IMR-90 (cell line): ENCODE results near the gene PPP2R1B. TPM values are rescaled to one million over a fixed set of nuclear protein-coding genes. Genes with fewer than 3 reads are reported as not detected.

Experiments used
- ATAC-seq: fragments of 200-7000 bp; cut with Tn5 transposase; 2 replicates; pipeline ENCODE4 v1.9.1; 2020; ENCODE audit warnings: low read depth, mild to moderate bottlenecking, moderate library complexity
- BruUV-seq: library from RNA; stranded (reverse); fragments of 400-500 nt; replicated peaks from 2 replicates; lab custom pipeline; 2021; lab: Mats Ljungman, UMichigan
- CTCF ChIA-PET: fragments of 300-600 bp; formaldehyde crosslinking; extraction: SDS; loops from one replicate; lab custom pipeline; 2021; ENCODE audit warnings: antibody characterized with exemption; lab: Yijun Ruan, JAX
- POLR2A ChIA-PET: fragments of 300-600 bp; sonication (Branson Sonifier 250); formaldehyde crosslinking; loops from one replicate; lab custom pipeline; 2022; ENCODE audit warnings: antibody characterized with exemption; ENCODE audit not compliant: unreplicated experiment; lab: Charles Lee
- DNase-seq: peaks from one replicate; pipeline ENCODE4 v3.0.0; 2013
- H2AFZ ChIP-seq: replicated peaks from 2 replicates; pipeline ENCODE3; 2013; ENCODE audit warnings: low read length, mild to moderate bottlenecking; ENCODE audit not compliant: poor library complexity
- H2AK5ac ChIP-seq: 2 replicates; pipeline ENCODE4 v1.6.1; 2013; ENCODE audit warnings: low read depth, low read length, inconsistent platforms
- H2AK9ac ChIP-seq: replicated peaks from 2 replicates; pipeline ENCODE3; 2013; ENCODE audit warnings: mild to moderate bottlenecking, low read depth, low read length, moderate library complexity; ENCODE audit not compliant: poor library complexity
- H2BK120ac ChIP-seq: 2 replicates; pipeline ENCODE4 v1.6.1; 2013; ENCODE audit warnings: low read depth, low read length, inconsistent platforms
- H2BK15ac ChIP-seq: 3 replicates; pipeline ENCODE4 v1.6.1; 2013; ENCODE audit warnings: low read depth, low read length, inconsistent platforms
- H2BK20ac ChIP-seq: 2 replicates; pipeline ENCODE4 v1.6.1; 2013; ENCODE audit warnings: low read depth, mild to moderate bottlenecking, inconsistent platforms, low read length, moderate library complexity
- H2BK5ac ChIP-seq: 2 replicates; pipeline ENCODE4 v1.6.1; 2013; ENCODE audit warnings: mild to moderate bottlenecking, low read depth, low read length, inconsistent platforms; ENCODE audit not compliant: poor library complexity, severe bottlenecking
- H3K14ac ChIP-seq: replicated peaks from 2 replicates; pipeline ENCODE4 v1.6.1; 2013; ENCODE audit warnings: low read depth, low read length, inconsistent platforms
- H3K18ac ChIP-seq: 2 replicates; pipeline ENCODE4 v1.6.1; 2013; ENCODE audit warnings: low read depth, low read length, control low read depth
- H3K23ac ChIP-seq: 2 replicates; pipeline ENCODE4 v1.6.1; 2013; ENCODE audit warnings: low read depth, low read length, inconsistent platforms
- H3K27ac ChIP-seq: 2 replicates; pipeline ENCODE4 v1.5.1; 2013; ENCODE audit warnings: mild to moderate bottlenecking, control low read depth, low read length; ENCODE audit not compliant: insufficient read depth
- H3K27me3 ChIP-seq: 2 replicates; pipeline ENCODE4 v1.6.1; 2013; ENCODE audit warnings: low read length; ENCODE audit not compliant: control insufficient read depth, insufficient read depth
- H3K36me3 ChIP-seq: 2 replicates; pipeline ENCODE4 v1.6.1; 2013; ENCODE audit warnings: low read length, mixed read lengths; ENCODE audit not compliant: control insufficient read depth, insufficient read depth
- H3K4ac ChIP-seq: 2 replicates; pipeline ENCODE4 v1.6.1; 2013; ENCODE audit warnings: low read depth, low read length, inconsistent platforms
- H3K4me1 ChIP-seq: 2 replicates; pipeline ENCODE4 v1.6.1; 2013; ENCODE audit warnings: low read length, mixed read lengths; ENCODE audit not compliant: control insufficient read depth, insufficient read depth
- H3K4me2 ChIP-seq: 2 replicates; pipeline ENCODE4 v1.6.1; 2013; ENCODE audit warnings: low read depth, mild to moderate bottlenecking, control low read depth, low read length, moderate library complexity
- H3K4me3 ChIP-seq: 2 replicates; pipeline ENCODE4 v1.5.1; 2013; ENCODE audit warnings: low read depth, mild to moderate bottlenecking, control low read depth, low read length, moderate library complexity; ENCODE audit not compliant: insufficient read depth
- H3K56ac ChIP-seq: 2 replicates; pipeline ENCODE4 v1.6.1; 2013; ENCODE audit warnings: low read length, inconsistent platforms; ENCODE audit not compliant: insufficient read depth; ENCODE audit errors: extremely low read depth
- H3K79me1 ChIP-seq, 2 experiments: 2 replicates each; pipeline ENCODE4 v1.6.1; 2013; ENCODE audit warnings: low read length in 2 of 2, inconsistent platforms in 1 of 2, low read depth in 1 of 2
- H3K9ac ChIP-seq: 2 replicates; pipeline ENCODE4 v1.6.1; 2013; ENCODE audit warnings: low read depth, low read length, control low read depth
- H3K9me1 ChIP-seq: 2 replicates; pipeline ENCODE4 v1.6.1; 2013; ENCODE audit warnings: low read length, inconsistent platforms; ENCODE audit not compliant: insufficient read depth
- H3K9me3 ChIP-seq: 2 replicates; pipeline ENCODE4 v1.6.1; 2013; ENCODE audit warnings: low read length; ENCODE audit not compliant: control insufficient read depth, insufficient read depth
- H4K20me1 ChIP-seq: 2 replicates; pipeline ENCODE4 v1.6.1; 2013; ENCODE audit warnings: low read length, inconsistent platforms; ENCODE audit not compliant: insufficient read depth
- H4K5ac ChIP-seq: 2 replicates; pipeline ENCODE4 v1.6.1; 2013; ENCODE audit warnings: mild to moderate bottlenecking, low read depth, low read length, control low read depth
- H4K8ac ChIP-seq, 2 experiments: 2 replicates each; pipeline ENCODE4 v1.6.1; 2013; ENCODE audit warnings: low read depth in 2 of 2, low read length in 2 of 2, control low read depth in 1 of 2, inconsistent platforms in 1 of 2
- H4K91ac ChIP-seq: 2 replicates; pipeline ENCODE4 v1.6.1; 2013; ENCODE audit warnings: low read depth, low read length, inconsistent platforms; ENCODE audit not compliant: insufficient read depth
- BHLHE40 ChIP-seq: fragments of 150-350 bp; IDR thresholded peaks from 2 replicates; pipeline ENCODE4 v1.6.1; 2016; ENCODE audit warnings: mild to moderate bottlenecking, low read depth, low read length
- CHD1 ChIP-seq: IDR thresholded peaks from 2 replicates; pipeline ENCODE4 v1.6.1; 2012; ENCODE audit warnings: low read depth, low read length, improper control_type of control experiment
- CTCF ChIP-seq: conservative IDR thresholded peaks from 2 replicates; pipeline ENCODE4 v1.5.1; 2012; ENCODE audit warnings: mild to moderate bottlenecking, low read depth, low read length, improper control_type of control experiment
- ELK1 ChIP-seq: fragments of 150-350 bp; IDR thresholded peaks from 2 replicates; pipeline ENCODE4 v1.6.1; 2016; ENCODE audit warnings: low read depth, mild to moderate bottlenecking, low read length, moderate library complexity, borderline replicate concordance
- FOS ChIP-seq: fragments of 150-350 bp; IDR thresholded peaks from 2 replicates; pipeline ENCODE4 v1.6.1; 2016; ENCODE audit warnings: low read depth, low read length
- MXI1 ChIP-seq: IDR thresholded peaks from 2 replicates; pipeline ENCODE4 v1.6.1; 2012; ENCODE audit warnings: low read depth, mild to moderate bottlenecking, low read length, moderate library complexity, borderline replicate concordance
- NFE2L2 ChIP-seq: fragments of 150-350 bp; IDR thresholded peaks from 2 replicates; pipeline ENCODE4 v1.6.1; 2016; ENCODE audit warnings: low read depth, mild to moderate bottlenecking, low read length
- POLR2A ChIP-seq: IDR thresholded peaks from 2 replicates; pipeline ENCODE4 v1.6.1; 2012; ENCODE audit warnings: mild to moderate bottlenecking, low read depth, low read length
- RAD21 ChIP-seq: IDR thresholded peaks from 2 replicates; pipeline ENCODE4 v1.6.1; 2012; ENCODE audit warnings: low read length, improper control_type of control experiment
- RCOR1 ChIP-seq: IDR thresholded peaks from 2 replicates; pipeline ENCODE4 v1.6.1; 2012; ENCODE audit warnings: mild to moderate bottlenecking, low read length, improper control_type of control experiment; ENCODE audit not compliant: insufficient replicate concordance
- RFX5 ChIP-seq: IDR thresholded peaks from 2 replicates; pipeline ENCODE4 v1.8.0; 2012; ENCODE audit warnings: low read depth, mild to moderate bottlenecking, low read length, moderate library complexity
- SMC3 ChIP-seq: fragments of 150-350 bp; IDR thresholded peaks from 2 replicates; pipeline ENCODE4 v1.6.1; 2016; ENCODE audit warnings: low read depth, mild to moderate bottlenecking, antibody characterized with exemption, low read length, moderate library complexity
- USF2 ChIP-seq: fragments of 150-350 bp; IDR thresholded peaks from 2 replicates; pipeline ENCODE4 v1.6.1; 2017; ENCODE audit warnings: mild to moderate bottlenecking, antibody characterized with exemption, low read length, low read depth
- WGBS, 2 experiments: methylation state at CpG; one replicate each; pipeline versions ENCODE4 v1.1.5 to v1.1.7; 2013; ENCODE audit warnings: missing lambda C conversion rate in 2 of 2; ENCODE audit not compliant: insufficient read length in 1 of 2; ENCODE audit errors: extremely low coverage in 2 of 2; 5-methylcytosine and 5-hydroxymethylcytosine counted together
- dilution Hi-C: fragments of 300-500 bp; cut with HindIII; formaldehyde crosslinking; loops from one replicate; pipeline ENCODE4 v1.14.3; 2018; ENCODE audit warnings: low sequenced_read_pairs; ENCODE audit not compliant: unreplicated experiment
- in situ Hi-C: fragments of 300-500 bp; cut with MboI; formaldehyde crosslinking; loops from 3 replicates; pipeline ENCODE4 v1.14.3; 2019; ENCODE audit warnings: low sequenced_read_pairs, inconsistent platforms, mixed read lengths
- intact Hi-C: fragments of 100-400 bp; cut with micrococcal nuclease; formaldehyde crosslinking; loops from 2 replicates; pipeline ENCODE4 v1.10.0; 2022
- polyA plus RNA-seq, 3 experiments: library from polyadenylated mRNA; depleted of rRNA; stranded (reverse); fragments of >200 nt; gene quantifications; 2 replicates each; pipeline ENCODE4 v1.2.3, GENCODE V29; 2012; ENCODE audit warnings: low replicate concordance in 1 of 3
- total RNA-seq: library from RNA; depleted of rRNA; stranded (reverse); fragments of >200 nt; gene quantifications from 2 replicates; pipeline ENCODE4 v1.2.3, GENCODE V29; 2012

Gene PPP2R1B
- total and polyA plus RNA-seq, 2 of the 4 experiments (the other 2 are of a cell fraction) = 23.0 to 62.9 TPM

- Histone ChIP-seq H3K36me3 (peaks cover 2% of the 10 kb centered on the region; the same call in 1 of the 2 replicates), H4K20me1 (no peaks in the 10 kb centered on the region; the same call in 1 of the 2 replicates), H2AK9ac (no peak overlapping the region), H3K56ac (no peak overlapping the region), H3K9me3 (peaks cover 3% of the 10 kb centered on the region), H2BK15ac (no peak overlapping the region), H2BK5ac (no peak overlapping the region), H4K91ac (no peak overlapping the region), H4K5ac (no peak overlapping the region), H3K4ac (no peak overlapping the region), H3K9ac (no peak overlapping the region), H3K27me3 (no peaks in the 10 kb centered on the region), H2BK120ac (no peak overlapping the region), H3K18ac (no peak overlapping the region), H3K79me1 (peaks cover 36 to 42% of the 10 kb centered on the region in 2 experiments), H3K23ac (no peak overlapping the region), H3K14ac (peak overlapping the region; percentile 72; the same call in 1 of the 2 replicates), H4K8ac (no peak overlapping the region), H2BK20ac (no peak overlapping the region), H3K4me3 (no peak overlapping the region), H3K4me1 (peaks cover 4% of the 10 kb centered on the region), H3K27ac (no peak overlapping the region), H3K9me1 (no peaks in the 10 kb centered on the region; the same call in none of the 2 replicates), H2AK5ac (no peak overlapping the region), H3K4me2 (no peak overlapping the region), H2AFZ (no peak overlapping the region)
- DNase-seq = no peak
- no TSS peak for BruUV-seq
- dilution Hi-C loops = no loop called here
- intact Hi-C loops = no loop called here
- in situ Hi-C loops = no loop called here
- POLR2A ChIA-PET = no interaction called here
- no peak for ATAC-seq
- no peak for TF ChIP-seq FOS
- TF ChIP-seq CHD1 = no peak
- no peak for TF ChIP-seq RCOR1
- no peak for TF ChIP-seq RAD21
- no peak for TF ChIP-seq BHLHE40
- no peak for TF ChIP-seq SMC3
- TF ChIP-seq RFX5 = no peak
- TF ChIP-seq ELK1 = no peak
- TF ChIP-seq POLR2A = no peak
- TF ChIP-seq MXI1 = no peak
- TF ChIP-seq CTCF = no peak
- TF ChIP-seq USF2 = no peak
- no peak for TF ChIP-seq NFE2L2
- 100% methylated on average over 1 of the region's 3 CpGs; no CpG with 5 or more reads in 1 of the 2 experiments for WGBS, 2 experiments
- CTCF ChIA-PET = interaction anchor here (0.7 to 1.4 kb wide), 2 partner anchors 14 to 36 kb away, joined by 3 read pairs; no protein-coding TSS in a partner anchor
Observed at GRCh38 chr11:111680486-111681175, 85.6 kb downstream of the PPP2R1B start.
